Endothelial cell of umbilical vein (primary cell): ENCODE data around the gene ALLC. TPM values are rescaled to one million over a fixed set of nuclear protein-coding genes. Genes with fewer than 3 reads are reported as not detected.

Experiments
- BruUV-seq: library from RNA; stranded (reverse); fragments of 400-500 nt; replicated peaks from 2 replicates; lab custom pipeline; 2021; lab: Mats Ljungman, UMichigan
- CTCF ChIA-PET: fragments of 300-600, 350-600 bp; sonication (Branson Sonifier 250); formaldehyde crosslinking; loops from one replicate; lab custom pipeline; 2021; ENCODE audit warnings: antibody characterized with exemption, inconsistent platforms; lab: Charles Lee
- POLR2A ChIA-PET: fragments of 300-600, 350-600 bp; sonication (Branson Sonifier 250); formaldehyde crosslinking; loops from one replicate; lab custom pipeline; 2021; ENCODE audit warnings: antibody characterized with exemption, inconsistent platforms; lab: Charles Lee
- DNase-seq: peaks from one replicate; pipeline ENCODE4 v3.0.0-alpha.2; 2011; ENCODE audit warnings: low read depth, low spot score
- FAIRE-seq: peaks from 2 replicates; lab custom pipeline; 2011; peaks lifted over from hg19 to GRCh38; lab: Jason Lieb, UNC
- H2AFZ ChIP-seq: 2 replicates; pipeline ENCODE4 v1.6.0; 2012; ENCODE audit warnings: low read depth, low read length, control low read depth, inconsistent platforms
- H3K27ac ChIP-seq: 2 replicates; pipeline ENCODE4 v1.5.1; 2011; ENCODE audit warnings: low read depth, mild to moderate bottlenecking, control low read depth, low read length, moderate library complexity; ENCODE audit not compliant: insufficient read depth
- H3K27me3 ChIP-seq, 2 experiments: 2 replicates each; pipeline versions ENCODE4 v1.6.0 to v1.6.1; 2011; ENCODE audit warnings: low read length in 2 of 2, mixed read lengths in 1 of 2; ENCODE audit not compliant: control insufficient read depth in 2 of 2, insufficient read depth in 2 of 2
- H3K36me3 ChIP-seq, 2 experiments: 2 replicates in 1 of 2; 3 replicates in 1 of 2; pipeline ENCODE4 v1.5.1; 2011; ENCODE audit warnings: low read length in 2 of 2, mild to moderate bottlenecking in 1 of 2, moderate library complexity in 1 of 2; ENCODE audit not compliant: control insufficient read depth in 2 of 2, insufficient read depth in 2 of 2; ENCODE audit errors: extremely low read depth in 1 of 2
- H3K4me1 ChIP-seq: 3 replicates; pipeline ENCODE4 v1.5.1; 2011; ENCODE audit warnings: mild to moderate bottlenecking, low read length; ENCODE audit not compliant: control insufficient read depth, insufficient read depth; ENCODE audit errors: extremely low read depth
- H3K4me2 ChIP-seq: 2 replicates; pipeline ENCODE4 v1.6.1; 2011; ENCODE audit warnings: low read length, control low read depth, mixed read lengths; ENCODE audit not compliant: insufficient read depth
- H3K4me3 ChIP-seq, 3 experiments: fragments of 200-600 bp in 1 of 3; sonication (generic), shearing (Covaris generic) in 1 of 3; replicated peaks in 1 of 3; 2 replicates each; pipeline ENCODE4 v1.5.1; 2011 to 2016; ENCODE audit warnings: control low read depth in 3 of 3, low read length in 3 of 3, mild to moderate bottlenecking in 2 of 3, inconsistent platforms in 1 of 3, low read depth in 1 of 3, moderate library complexity in 1 of 3; ENCODE audit not compliant: insufficient read depth in 1 of 3
- H3K79me2 ChIP-seq: 2 replicates; pipeline ENCODE4 v1.6.0; 2012; ENCODE audit warnings: low read length, inconsistent platforms; ENCODE audit not compliant: control insufficient read depth, insufficient read depth
- H3K9ac ChIP-seq: replicated peaks from 2 replicates; pipeline ENCODE3; 2011; ENCODE audit warnings: low read length, control low read depth; ENCODE audit not compliant: insufficient read depth; ENCODE audit errors: extremely low read depth
- H3K9me1 ChIP-seq: replicated peaks from 3 replicates; pipeline ENCODE4 v1.6.0; 2011; ENCODE audit warnings: mild to moderate bottlenecking, low read length; ENCODE audit not compliant: control insufficient read depth, insufficient read depth; ENCODE audit errors: extremely low read depth
- H3K9me3 ChIP-seq: replicated peaks from 2 replicates; pipeline ENCODE4 v1.5.1; 2012; ENCODE audit warnings: low read length, inconsistent platforms; ENCODE audit not compliant: control insufficient read depth, insufficient read depth
- H4K20me1 ChIP-seq: replicated peaks from 2 replicates; pipeline ENCODE3; 2011; ENCODE audit warnings: mild to moderate bottlenecking, low read length; ENCODE audit not compliant: control insufficient read depth, insufficient read depth; ENCODE audit errors: extremely low read depth
- CTCF ChIP-seq, 2 donors: IDR thresholded peaks; 1 replicate in 1 of 2; 2 replicates in 1 of 2; pipeline ENCODE4 v1.5.1; 2011; ENCODE audit warnings: low read length in 2 of 2, mild to moderate bottlenecking in 2 of 2, moderate library complexity in 2 of 2, control low read depth in 1 of 2, inconsistent platforms in 1 of 2, low read depth in 1 of 2; ENCODE audit not compliant: insufficient read depth in 1 of 2; ENCODE audit errors: extremely low read depth in 1 of 2
- EZH2 ChIP-seq: IDR thresholded peaks from 2 replicates; pipeline ENCODE4 v1.6.1; 2012; ENCODE audit warnings: borderline replicate concordance, low read depth, mild to moderate bottlenecking, moderate library complexity, low read length, inconsistent platforms; ENCODE audit not compliant: severe bottlenecking
- FOS ChIP-seq: IDR thresholded peaks from 2 replicates; pipeline ENCODE4 v1.6.1; 2011; ENCODE audit warnings: mild to moderate bottlenecking, low read length, moderate library complexity, borderline replicate concordance; ENCODE audit not compliant: insufficient read depth
- GATA2 ChIP-seq: IDR thresholded peaks from 2 replicates; pipeline ENCODE4 v1.7.0; 2011; ENCODE audit warnings: low read depth, mild to moderate bottlenecking, moderate library complexity, mixed read lengths, low read length; ENCODE audit not compliant: insufficient read length, insufficient read depth
- JUN ChIP-seq: IDR thresholded peaks from 2 replicates; pipeline ENCODE4 v1.6.1; 2011; ENCODE audit warnings: borderline replicate concordance, low read depth; ENCODE audit not compliant: insufficient read length, insufficient read depth
- MAX ChIP-seq: IDR thresholded peaks from 2 replicates; pipeline ENCODE4 v1.6.1; 2011; ENCODE audit not compliant: insufficient read depth, insufficient read length
- MYC ChIP-seq: IDR thresholded peaks from one replicate; pipeline ENCODE4 v1.6.1; 2011; ENCODE audit warnings: mild to moderate bottlenecking, low read depth, low read length
- POLR2A ChIP-seq: IDR thresholded peaks from 2 replicates; pipeline ENCODE4 v1.6.1; 2012; ENCODE audit warnings: low read depth, mild to moderate bottlenecking, control low read depth, low read length
- POLR2AphosphoS5 ChIP-seq: IDR thresholded peaks from 2 replicates; pipeline ENCODE4 v1.6.1; 2012; ENCODE audit warnings: low read depth, mild to moderate bottlenecking, control low read depth, low read length, moderate library complexity; ENCODE audit not compliant: insufficient read depth
- dilution Hi-C: fragments of 300-500 bp; cut with MboI; formaldehyde crosslinking; loops from one replicate; pipeline ENCODE4 v1.15.0; 2019; ENCODE audit warnings: low sequenced_read_pairs; ENCODE audit not compliant: extremely low pct_ligation_motif_present
- intact Hi-C: fragments of 100-400 bp; cut with micrococcal nuclease; formaldehyde crosslinking; loops from one replicate; pipeline ENCODE4 v1.10.0; 2022
- polyA plus RNA-seq, 4 experiments: library from polyadenylated mRNA; depleted of rRNA in 3 of 4; stranded (reverse) in 3 of 4; unstranded in 1 of 4; fragments of >200 nt; gene quantifications; 2 replicates each; pipeline versions ENCODE4 v1.2.1 to v1.2.3, GENCODE V29; 2011 to 2012; ENCODE audit warnings: missing spikeins in 1 of 4
- total RNA-seq: library from RNA; stranded (reverse); gene quantifications from 2 replicates; pipeline ENCODE4 v1.2.3, GENCODE V29; 2021

The ALLC gene
- total and polyA plus RNA-seq, 2 donors (not counting 3 experiments of a cell fraction or from before 2014, with no cell fraction given) = not detected

DNA sequence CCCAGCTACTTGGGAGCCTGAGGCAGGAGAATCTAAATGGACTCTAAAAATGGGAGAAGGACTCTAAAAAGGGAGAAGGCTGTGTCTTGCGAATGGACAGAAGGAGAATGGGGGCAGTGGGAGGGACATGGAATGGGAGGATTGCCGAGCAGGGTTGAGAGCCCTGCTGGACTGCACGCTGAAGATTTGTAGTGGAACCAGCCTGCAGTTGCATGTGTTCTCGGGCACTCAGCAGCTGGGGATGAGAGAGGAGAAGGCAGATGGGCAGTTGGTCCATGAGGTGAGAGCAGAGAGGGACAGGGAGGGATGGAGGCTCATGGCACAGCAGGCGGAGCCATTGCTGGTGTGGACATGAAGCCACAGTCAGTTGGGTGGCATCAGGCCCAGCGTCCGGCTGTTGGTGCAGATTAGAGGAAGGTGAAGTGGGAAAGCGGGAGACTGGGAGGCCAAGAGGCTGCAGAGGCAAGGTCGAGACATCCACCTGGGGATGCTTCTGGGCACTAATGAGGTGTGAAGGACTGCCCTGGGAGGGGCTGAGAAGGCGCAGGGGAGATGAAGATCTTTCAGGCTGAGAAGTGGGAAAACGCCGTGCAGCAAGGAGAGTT is 86.1 kb downstream of the ALLC start:
- Histone ChIP-seq H3K4me1 (no peaks in the 10 kb centered on the region), H2AFZ (no peak overlapping the region), H3K27me3 (no peaks in the 10 kb centered on the region), H3K4me2 (no peak overlapping the region), H3K9ac (no peak overlapping the region), H3K36me3 (no peaks in the 10 kb centered on the region), H3K9me3 (no peaks in the 10 kb centered on the region), H3K79me2 (no peaks in the 10 kb centered on the region), H3K4me3 (no peak overlapping the region), H3K27ac (no peak overlapping the region), H4K20me1 (no peaks in the 10 kb centered on the region), H3K9me1 (no peaks in the 10 kb centered on the region)
- CTCF ChIA-PET = no interaction called here
- FAIRE-seq (no peak), DNase-seq (no peak)
- intact Hi-C loops = no loop called here
- no TSS peak for BruUV-seq
- dilution Hi-C loops = no loop called here
- TF ChIP-seq JUN (no peak), MAX (no peak), POLR2AphosphoS5 (no peak), CTCF (IDR thresholded peaks at IDR 0.05; ENCODE audit: extremely low read depth in 1 of 2, insufficient read depth in 1 of 2, low read depth in 1 of 2, low read length in 2 of 2) (no peak), MYC (no peak), POLR2A (no peak), EZH2 (no peak), FOS (no peak), GATA2 (no peak)
- POLR2A ChIA-PET = no interaction called here
